Ishikawa (cell line): ENCODE data around the gene PXDC1.

Source experiments
- CEBPB ChIP-seq: IDR thresholded peaks from 2 replicates; pipeline ENCODE4 v1.6.1; 2012
- CREB1 ChIP-seq: IDR thresholded peaks from 2 replicates; pipeline ENCODE4 v1.6.1; 2012; ENCODE audit warnings: low read depth
- EGR1 ChIP-seq: IDR thresholded peaks from 2 replicates; pipeline ENCODE4 v1.6.1; 2012
- EP300 ChIP-seq: IDR thresholded peaks from 2 replicates; pipeline ENCODE4 v1.6.1; 2012; ENCODE audit warnings: borderline replicate concordance
- FOXM1 ChIP-seq: IDR thresholded peaks from 2 replicates; pipeline ENCODE4 v1.6.1; 2012; ENCODE audit warnings: low read depth, borderline replicate concordance
- MAX ChIP-seq: IDR thresholded peaks from 2 replicates; pipeline ENCODE4 v1.6.1; 2012
- NFIC ChIP-seq: IDR thresholded peaks from 2 replicates; pipeline ENCODE4 v1.6.1; 2012
- RAD21 ChIP-seq: IDR thresholded peaks from 2 replicates; pipeline ENCODE4 v1.6.1; 2012; ENCODE audit warnings: low read depth
- REST ChIP-seq: IDR thresholded peaks from 2 replicates; pipeline ENCODE4 v1.6.1; 2012; ENCODE audit warnings: low read depth, mild to moderate bottlenecking
- TAF1 ChIP-seq: IDR thresholded peaks from 2 replicates; pipeline ENCODE4 v1.6.1; 2012; ENCODE audit warnings: low read depth, mild to moderate bottlenecking
- TCF12 ChIP-seq: IDR thresholded peaks from 2 replicates; pipeline ENCODE4 v1.6.1; 2012; ENCODE audit warnings: low read depth
- TEAD4 ChIP-seq: IDR thresholded peaks from 2 replicates; pipeline ENCODE4 v1.6.1; 2012
- USF1 ChIP-seq: IDR thresholded peaks from 2 replicates; pipeline ENCODE4 v1.6.1; 2012
- YY1 ChIP-seq: IDR thresholded peaks from 2 replicates; pipeline ENCODE4 v1.6.1; 2012; ENCODE audit warnings: low read depth
- ZBTB7A ChIP-seq: IDR thresholded peaks from 2 replicates; pipeline ENCODE4 v1.6.1; 2012; ENCODE audit warnings: low read depth

Gene PXDC1

GRCh38 chr6:3701631-3702030 lies 49.9 kb downstream of the PXDC1 start:
- TF ChIP-seq TAF1: no peak
- no peak for TF ChIP-seq YY1
- TF ChIP-seq NFIC: no peak
- no peak for TF ChIP-seq ZBTB7A
- no peak for TF ChIP-seq REST
- no peak for TF ChIP-seq CREB1
- TF ChIP-seq FOXM1: no peak
- TF ChIP-seq TCF12: no peak
- TF ChIP-seq EP300: no peak
- TF ChIP-seq EGR1: no peak
- TF ChIP-seq TEAD4: no peak
- TF ChIP-seq RAD21: no peak
- no peak for TF ChIP-seq USF1

- TF ChIP-seq YY1 (no peak), FOXM1 (no peak), MAX (no peak), USF1 (no peak)
These were observed 52.3 kb downstream of the PXDC1 start for GRCh38 chr6:3699231-3699630.

- TF ChIP-seq USF1: no peak
- no peak for TF ChIP-seq EGR1
- TF ChIP-seq TAF1: no peak
- TF ChIP-seq REST: no peak
- no peak for TF ChIP-seq TCF12
- TF ChIP-seq CEBPB: no peak
These were observed 53.5 kb downstream of the PXDC1 start for GRCh38 chr6:3698021-3698420.

- TF ChIP-seq TCF12: no peak
- TF ChIP-seq TEAD4: no peak
- no peak for TF ChIP-seq CREB1
- TF ChIP-seq NFIC: no peak
- no peak for TF ChIP-seq CEBPB
- no peak for TF ChIP-seq EP300
These were observed 53.9 kb downstream of the PXDC1 start for GRCh38 chr6:3697609-3698008.

- TF ChIP-seq TCF12 (no peak), YY1 (no peak), TAF1 (no peak), ZBTB7A (no peak), EP300 (no peak), EGR1 (no peak), MAX (no peak)
These were observed 54.9 kb downstream of the PXDC1 start for GRCh38 chr6:3696525-3697088.

GRCh38 chr6:3695065-3695817 lies 56.3 kb downstream of the PXDC1 start:
- TF ChIP-seq MAX (no peak), CEBPB (no peak), RAD21 (no peak), TAF1 (no peak), TEAD4 (no peak), FOXM1 (no peak), EGR1 (no peak)
